Stimulated activated CD8-positive, alpha-beta memory T cell treated with anti-CD3 and anti-CD28 coated beads, Interleukin-4, amount 100 ng/mL, for 1 hour (primary cell): Measurements from ENCODE around the gene OR2H1.

Source experiments
- DNase-seq, 2 donors: peaks; one replicate each; pipeline ENCODE4 v3.0.0-alpha.2; 2020; ENCODE audit warnings: low read depth in 2 of 2, low spot score in 1 of 2

Gene OR2H1

GRCh38 chr6:29483186-29483585, 26.2 kb downstream of the OR2H1 start:
- DNase-seq = no peak

DNA sequence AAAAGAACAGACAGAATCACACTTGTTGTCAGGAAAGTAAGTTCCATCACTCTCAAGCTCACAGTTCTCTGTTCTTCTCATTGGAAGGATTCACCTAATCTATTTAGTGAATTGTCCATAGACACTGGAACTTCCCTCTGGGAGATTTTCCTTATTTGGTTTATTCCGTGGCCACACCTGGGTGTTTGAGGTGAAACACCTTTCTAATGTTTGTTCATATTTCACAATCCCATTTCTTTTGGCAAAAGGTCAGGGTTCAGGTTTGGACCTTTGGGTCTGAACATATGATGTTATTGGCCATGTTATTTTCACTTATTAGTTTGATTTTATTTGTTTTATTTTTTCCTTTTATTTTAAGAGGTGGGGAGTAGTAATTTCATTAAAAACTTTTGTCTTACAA, 26.8 kb downstream of the OR2H1 start:
- DNase-seq = no peak

DNA sequence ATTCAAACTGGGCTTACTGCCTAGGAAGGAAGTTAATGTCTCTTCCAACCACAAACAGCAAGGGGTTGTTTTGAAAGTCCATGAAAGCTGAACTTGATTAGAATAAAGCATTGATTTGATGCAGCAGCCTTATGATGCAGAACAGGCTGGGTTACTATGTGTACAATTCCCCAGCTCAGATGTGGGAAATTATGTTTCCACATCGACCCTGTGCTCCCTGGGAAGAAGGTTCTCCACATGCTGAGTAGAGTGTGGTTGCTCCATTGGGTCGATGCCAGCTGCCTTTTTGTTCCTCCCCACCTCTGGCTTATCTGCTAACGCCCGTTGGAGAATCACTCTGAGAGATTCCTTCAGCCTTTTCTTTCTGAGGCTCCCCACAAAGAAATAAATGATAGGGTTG, 29.6 kb downstream of the OR2H1 start:
- no peak for DNase-seq

- no peak for DNase-seq
Measured at GRCh38 chr6:29487131-29487530, 30.2 kb downstream of the OR2H1 start.

DNA sequence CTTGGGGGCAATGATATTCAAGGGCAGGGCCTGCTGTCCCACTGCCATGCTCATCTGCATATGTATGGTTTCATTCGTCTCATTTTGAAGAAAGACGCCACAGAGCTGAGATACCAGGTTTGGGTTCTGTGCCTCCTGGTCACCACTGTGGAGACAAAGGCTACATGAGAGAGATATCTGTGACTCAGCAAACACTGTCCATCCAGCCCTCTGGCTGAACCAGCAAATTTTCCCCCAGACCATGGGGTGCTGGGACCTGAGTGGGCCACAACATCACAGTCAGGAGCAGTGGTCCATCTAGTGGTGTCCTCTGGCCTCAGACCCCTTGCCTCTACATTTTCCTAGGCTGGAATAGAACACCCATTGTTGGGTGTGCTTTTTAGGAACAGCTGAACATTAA, 30.7 kb downstream of the OR2H1 start, which contains the start of gene MAS1L:
Gene MAS1L (minus strand): TSS at position 297 of the 400 bp plus-strand sequence. CDS start 54 bp downstream, at position 243.
- no peak for DNase-seq

DNA sequence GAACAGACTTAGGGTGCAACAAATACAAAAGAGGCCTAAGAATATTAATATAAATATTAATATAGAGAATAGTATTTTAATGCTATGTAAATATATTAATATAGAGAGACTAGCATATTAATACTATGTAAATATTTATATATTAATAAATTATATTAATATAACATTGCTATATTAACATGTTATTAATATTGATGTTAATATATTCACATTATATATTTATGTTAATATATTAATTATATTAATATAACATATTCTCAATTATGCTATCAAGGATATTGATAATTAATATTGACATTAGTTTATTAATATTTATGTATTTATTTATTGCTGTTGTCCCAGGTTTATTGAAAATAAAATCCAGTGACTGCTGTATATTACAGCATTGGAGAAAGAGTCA, 31.9 kb downstream of the OR2H1 start:
- DNase-seq = no peak

- no peak for DNase-seq
Measured at GRCh38 chr6:29489286-29489685, 32.3 kb downstream of the OR2H1 start.

DNA sequence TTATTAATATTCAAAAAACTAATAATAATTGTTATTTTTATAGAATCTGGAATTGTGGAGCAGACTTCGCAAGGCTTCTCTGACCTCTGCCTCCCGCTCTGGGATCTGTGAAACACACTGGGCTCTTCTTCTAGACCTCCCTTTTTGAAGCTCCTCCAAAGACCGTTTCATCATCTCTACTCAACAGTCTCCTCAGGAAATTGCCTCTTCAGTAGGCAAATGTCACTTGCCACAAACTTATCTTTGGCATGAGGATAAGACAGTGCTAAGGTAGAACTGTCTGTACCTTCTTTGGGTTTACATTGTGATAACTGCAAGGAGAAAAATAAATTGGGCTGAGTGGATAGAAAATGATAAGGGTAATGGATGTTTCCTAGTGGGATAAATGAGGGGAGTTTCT, 33.1 kb downstream of the OR2H1 start:
- DNase-seq = no peak

DNA sequence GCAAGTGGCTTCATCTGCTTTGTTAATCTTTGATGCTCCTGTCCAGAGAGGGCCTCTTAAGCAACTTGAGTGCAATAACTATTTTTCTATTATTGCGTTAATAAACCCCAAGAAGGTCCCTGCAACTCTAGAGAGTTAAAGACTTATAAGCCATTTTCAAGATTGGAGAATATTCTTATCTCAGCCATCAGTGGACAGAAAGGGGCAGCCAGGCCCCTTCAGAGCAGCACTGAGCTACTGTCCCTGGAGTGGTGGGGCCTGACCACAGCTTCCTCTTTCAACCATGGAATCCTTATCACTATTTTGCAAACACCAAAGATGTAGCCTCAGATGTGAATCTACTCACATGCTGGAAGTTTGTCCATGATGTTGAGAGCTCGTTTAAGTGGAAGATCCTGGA, 33.6 kb downstream of the OR2H1 start:
- no peak for DNase-seq

- DNase-seq = no peak
Measured at GRCh38 chr6:29491574-29491973, 34.6 kb downstream of the OR2H1 start.

DNA sequence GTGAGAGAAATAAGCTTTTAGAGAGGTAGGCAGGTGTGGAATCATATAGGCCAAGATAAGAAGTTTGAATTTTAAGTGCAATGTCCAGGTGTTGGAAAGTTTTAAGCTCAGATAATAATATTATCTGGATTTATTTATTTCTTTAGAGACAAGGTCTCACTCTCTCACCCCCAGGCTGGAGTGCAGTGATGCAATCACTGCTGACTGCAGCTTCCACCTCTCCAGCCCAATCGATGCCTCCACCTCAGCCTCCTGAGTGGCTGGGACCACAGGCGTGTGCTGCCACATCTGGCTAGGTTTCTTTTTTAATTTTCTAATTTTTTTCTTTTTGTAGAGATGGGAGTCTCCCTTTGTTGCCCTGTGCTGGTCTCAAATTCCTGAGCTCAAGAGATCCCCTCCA, 36.3 kb downstream of the OR2H1 start:
- no peak for DNase-seq

DNA sequence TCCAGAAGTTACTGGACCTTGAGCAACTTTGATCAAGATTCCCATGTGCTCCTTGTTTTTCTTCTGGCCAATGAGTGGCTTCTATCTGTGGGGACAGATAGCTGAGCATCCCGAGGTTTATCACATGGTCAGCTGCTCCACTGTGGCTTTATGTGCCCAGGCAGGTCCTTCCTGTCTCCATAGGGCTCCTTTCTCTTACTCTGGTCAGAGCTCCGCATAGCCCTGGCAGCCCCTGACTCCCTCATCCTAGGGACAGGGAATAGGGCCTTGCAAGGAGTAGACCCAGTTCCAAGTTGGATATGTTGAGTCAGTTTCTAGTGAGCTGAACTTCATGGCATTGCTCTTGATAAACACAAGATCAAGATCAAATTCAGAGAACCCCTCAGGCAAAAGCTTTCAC, 37.2 kb downstream of the OR2H1 start:
- DNase-seq = no peak

GRCh38 chr6:29495571-29495970, 38.6 kb downstream of the OR2H1 start:
- DNase-seq = no peak

- no peak for DNase-seq
Measured at GRCh38 chr6:29496961-29497360, 40.0 kb downstream of the OR2H1 start.

DNA sequence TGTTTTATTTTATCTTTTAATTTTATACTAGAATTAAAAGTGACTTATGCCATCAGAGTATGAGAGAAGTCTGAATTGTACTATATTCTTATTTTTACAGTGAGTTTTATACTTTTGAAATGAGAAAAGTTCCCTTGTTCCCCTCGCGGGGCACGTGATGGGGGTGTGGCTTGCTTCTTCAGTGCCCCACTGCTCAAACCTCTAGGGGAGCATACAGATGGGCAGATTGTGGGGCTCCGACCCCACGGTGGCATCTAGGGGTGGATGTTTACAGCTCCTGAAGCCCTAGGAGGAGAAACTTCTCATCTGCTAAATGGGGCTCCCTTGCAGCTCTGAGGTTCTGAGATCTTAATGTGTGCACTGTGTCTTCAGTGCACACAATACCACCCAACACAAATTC, 42.7 kb downstream of the OR2H1 start:
- DNase-seq = no peak

GRCh38 chr6:29500594-29500993, 43.6 kb downstream of the OR2H1 start:
- DNase-seq = no peak

DNA sequence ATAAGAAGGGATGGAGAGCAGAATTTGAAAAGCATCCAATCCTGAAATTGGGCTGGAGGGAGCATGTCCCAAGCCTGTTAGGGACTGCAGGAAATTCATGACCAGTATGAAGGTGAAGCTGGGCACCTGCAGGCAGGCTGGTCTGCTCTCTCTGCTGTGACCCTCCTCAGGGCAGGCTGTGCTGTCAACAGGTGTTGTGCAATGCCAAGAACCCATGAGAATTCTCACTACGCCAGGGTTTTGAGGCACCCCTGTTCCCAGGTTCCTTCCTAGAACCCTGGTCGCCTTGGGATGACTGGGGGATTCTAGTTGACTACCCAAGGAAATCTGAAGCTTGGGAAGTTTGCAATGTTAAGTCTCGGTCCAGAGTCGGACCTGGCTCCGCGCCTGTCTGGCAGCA, 44.2 kb downstream of the OR2H1 start:
- no peak for DNase-seq

DNA sequence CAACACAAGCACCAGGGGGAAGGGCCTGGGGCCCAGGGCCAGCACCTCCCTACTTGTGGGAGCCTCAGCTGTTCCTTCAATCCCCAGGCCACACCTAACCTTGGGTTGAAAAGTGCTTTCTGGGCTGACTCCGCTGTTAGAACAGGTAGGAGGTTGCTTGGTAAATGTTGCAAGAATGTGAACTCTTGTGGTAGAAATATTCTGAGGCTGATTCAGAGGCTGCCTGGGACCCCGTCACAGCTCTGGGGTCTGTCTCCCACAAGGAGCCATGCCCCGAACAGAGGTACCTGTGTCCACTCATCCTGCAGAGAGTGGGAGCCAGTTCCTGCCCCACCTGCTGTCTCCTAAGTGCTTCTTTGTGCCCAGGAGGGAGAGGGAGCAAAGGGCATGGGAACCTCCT, 45.2 kb downstream of the OR2H1 start:
- DNase-seq = no peak

DNA sequence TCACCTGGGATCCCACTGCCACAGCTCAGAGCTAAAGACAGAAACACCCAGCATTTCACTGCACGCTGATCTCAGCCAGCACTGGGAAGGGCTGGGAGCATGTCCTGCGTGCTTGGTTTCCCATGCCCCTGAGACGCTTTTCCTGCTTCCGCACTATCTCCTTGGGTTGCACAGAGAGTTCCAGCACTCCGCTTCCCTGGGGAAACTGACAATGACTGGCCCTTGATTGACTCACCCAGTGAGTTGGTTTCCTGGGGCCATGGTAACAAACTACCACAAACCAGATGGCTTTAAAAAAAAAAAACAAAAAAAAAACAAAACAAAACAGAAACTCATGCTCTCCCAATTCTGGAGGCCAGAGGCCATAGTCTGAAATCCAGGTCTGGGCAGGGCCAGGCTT, 45.6 kb downstream of the OR2H1 start:
- DNase-seq = no peak

- no peak for DNase-seq
Measured at GRCh38 chr6:29504961-29505360, 48.0 kb downstream of the OR2H1 start.

- DNase-seq = no peak
Measured at GRCh38 chr6:29505808-29506207, 48.9 kb downstream of the OR2H1 start.

DNA sequence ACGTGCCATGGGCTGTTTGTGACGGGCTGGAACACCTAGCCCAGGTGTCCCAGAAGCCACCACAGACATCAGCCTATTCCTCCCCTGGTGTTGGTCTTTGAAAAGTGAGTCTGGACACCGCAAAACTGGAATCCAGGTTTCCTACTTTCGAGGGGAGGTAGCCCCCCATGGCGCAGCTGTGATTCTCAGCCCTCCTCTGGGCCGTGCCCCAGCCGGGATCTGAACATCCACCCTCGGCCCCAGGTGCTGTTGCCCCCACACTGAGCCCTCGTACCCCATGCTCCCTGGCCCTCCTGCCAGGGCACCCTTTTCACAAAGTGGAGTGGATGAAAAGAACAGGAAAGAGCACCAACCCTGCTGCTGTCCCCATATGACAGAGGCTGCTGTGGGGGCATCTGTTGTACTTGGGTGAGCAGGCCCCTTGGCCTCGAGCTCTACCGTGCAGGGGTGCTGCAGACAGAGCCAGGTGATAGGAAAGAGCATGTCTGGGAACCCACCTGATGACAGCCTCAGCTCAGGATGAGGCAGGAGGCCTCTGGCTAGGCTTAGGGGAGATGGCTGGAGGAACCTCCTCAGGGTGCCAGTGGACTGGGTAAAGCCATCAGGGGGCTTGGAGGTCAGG, 49.6 kb downstream of the OR2H1 start:
- no peak for DNase-seq

- DNase-seq = no peak
Measured at GRCh38 chr6:29507319-29507718, 50.4 kb downstream of the OR2H1 start.

DNA sequence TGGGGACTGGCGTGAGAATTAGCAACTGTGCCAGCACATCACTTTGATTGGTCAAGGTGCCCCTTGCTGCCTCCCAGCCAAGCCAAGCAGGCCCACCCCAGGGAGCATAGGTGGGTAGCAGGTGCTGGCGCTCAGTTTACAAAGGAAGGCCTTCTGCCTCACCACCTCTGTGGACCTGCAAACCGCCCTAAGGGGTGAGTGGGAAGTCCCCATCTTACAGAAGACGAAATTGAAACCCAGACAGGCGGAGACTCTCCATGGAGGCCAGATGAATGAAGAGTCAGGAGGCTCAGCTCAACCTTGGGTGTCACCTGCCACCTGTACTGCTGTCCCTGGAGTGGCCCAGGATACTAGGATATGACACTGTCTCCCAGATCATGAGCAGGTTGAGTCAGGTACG, 52.3 kb downstream of the OR2H1 start:
- DNase-seq = no peak
